ENCODE results near the gene FAM107B.
A peak's percentile ranks its signal among the peaks of the same experiment; 100 is the strongest.

The FAM107B gene

GRCh38 chr10:14673189-14673861 lies 101.4 kb downstream of the FAM107B start:
- H3K4me1 ChIP-seq = peaks cover 13% of the 10 kb centered on the region
- H3K27me3 ChIP-seq (ENCODE audit: control insufficient read depth, insufficient read depth, low read length) = no peaks in the 10 kb centered on the region
- peak overlapping the region; percentile 33 for H3K4me3 ChIP-seq (ENCODE audit: low read depth, low read length)
- no peak for TF ChIP-seq CTCF (IDR thresholded peaks at IDR 0.05)
- no peak overlapping the region for H3K27ac ChIP-seq
- H2AFZ ChIP-seq = peak overlapping the region; percentile 63
- H3K36me3 ChIP-seq (ENCODE audit: control insufficient read depth, insufficient read depth, low read length) = no peaks in the 10 kb centered on the region
- H3K79me2 ChIP-seq = no peaks in the 10 kb centered on the region
- peak overlapping the region; percentile 50 for H3K4me2 ChIP-seq (ENCODE audit: low read length)
- H3K9ac ChIP-seq = no peak overlapping the region
- no peaks in the 10 kb centered on the region for H3K9me3 ChIP-seq (ENCODE audit: control insufficient read depth, low read length)

GRCh38 chr10:14671386-14671831 lies 103.3 kb downstream of the FAM107B start:
- H3K4me1 ChIP-seq = peaks cover 13% of the 10 kb centered on the region
- no peaks in the 10 kb centered on the region for H3K9me3 ChIP-seq (ENCODE audit: control insufficient read depth, low read length)
- H3K4me3 ChIP-seq (ENCODE audit: low read depth, low read length) = no peak overlapping the region
- H2AFZ ChIP-seq = no peak overlapping the region
- H3K9ac ChIP-seq = no peak overlapping the region
- H3K79me2 ChIP-seq = no peaks in the 10 kb centered on the region
- no peaks in the 10 kb centered on the region for H3K27me3 ChIP-seq (ENCODE audit: control insufficient read depth, insufficient read depth, low read length)
- H3K4me2 ChIP-seq (ENCODE audit: low read length) = no peak overlapping the region
- H3K36me3 ChIP-seq (ENCODE audit: control insufficient read depth, insufficient read depth, low read length) = no peaks in the 10 kb centered on the region
- no peak for TF ChIP-seq CTCF (IDR thresholded peaks at IDR 0.05)
- no peak overlapping the region for H3K27ac ChIP-seq

GRCh38 chr10:14670551-14671240 lies 104.0 kb downstream of the FAM107B start:
- H3K9ac ChIP-seq = no peak overlapping the region

GRCh38 chr10:14669576-14669975 lies 105.1 kb downstream of the FAM107B start:
- Histone ChIP-seq H3K4me3 (ENCODE audit: low read depth, low read length) (no peak overlapping the region), H3K27ac (no peak overlapping the region), H3K4me1 (peaks cover 13% of the 10 kb centered on the region), H3K9me3 (ENCODE audit: control insufficient read depth, low read length) (no peaks in the 10 kb centered on the region), H3K79me2 (no peaks in the 10 kb centered on the region), H3K9ac (no peak overlapping the region), H2AFZ (no peak overlapping the region), H3K36me3 (ENCODE audit: control insufficient read depth, insufficient read depth, low read length) (no peaks in the 10 kb centered on the region), H3K4me2 (ENCODE audit: low read length) (no peak overlapping the region), H3K27me3 (ENCODE audit: control insufficient read depth, insufficient read depth, low read length) (no peaks in the 10 kb centered on the region)
- no peak for TF ChIP-seq CTCF (IDR thresholded peaks at IDR 0.05)

More at GRCh38 chr10:14670551-14671240, 104.0 kb downstream of the FAM107B start:
- Histone ChIP-seq H3K27me3 (ENCODE audit: control insufficient read depth, insufficient read depth, low read length) (no peaks in the 10 kb centered on the region), H3K36me3 (ENCODE audit: control insufficient read depth, insufficient read depth, low read length) (no peaks in the 10 kb centered on the region), H3K4me3 (ENCODE audit: low read depth, low read length) (no peak overlapping the region), H3K79me2 (no peaks in the 10 kb centered on the region), H3K9me3 (ENCODE audit: control insufficient read depth, low read length) (no peaks in the 10 kb centered on the region), H3K27ac (no peak overlapping the region), H3K4me1 (peaks cover 13% of the 10 kb centered on the region), H3K4me2 (ENCODE audit: low read length) (no peak overlapping the region), H2AFZ (no peak overlapping the region)
- TF ChIP-seq CTCF (IDR thresholded peaks at IDR 0.05) = no peak

Data from parathyroid adenoma (tissue), 2 donors.